PFSK-1 (cell line): ENCODE results near the gene NCOR2.

Source experiments
- POLR2AphosphoS5 ChIP-seq: IDR thresholded peaks from 2 replicates; pipeline ENCODE4 v1.6.1; 2012; ENCODE audit warnings: low read depth, mild to moderate bottlenecking, control low read depth, low read length, moderate library complexity
- REST ChIP-seq, 2 experiments: IDR thresholded peaks; 2 replicates each; pipeline versions ENCODE4 v1.6.1 to v1.8.0; 2011 to 2012; ENCODE audit warnings: low read depth in 2 of 2, low read length in 2 of 2, control low read depth in 1 of 2, inconsistent platforms in 1 of 2, mild to moderate bottlenecking in 1 of 2, moderate library complexity in 1 of 2; ENCODE audit not compliant: insufficient read depth in 1 of 2
- SIN3A ChIP-seq: IDR thresholded peaks from 2 replicates; pipeline ENCODE4 v1.6.1; 2012; ENCODE audit warnings: mild to moderate bottlenecking, low read length, moderate library complexity, borderline replicate concordance; ENCODE audit not compliant: insufficient read depth
- TAF1 ChIP-seq: IDR thresholded peaks from 2 replicates; pipeline ENCODE4 v1.6.1; 2012; ENCODE audit warnings: low read length, control low read depth, borderline replicate concordance; ENCODE audit not compliant: insufficient read depth

- no peak for TF ChIP-seq POLR2AphosphoS5
- no peak for TF ChIP-seq SIN3A
- no peak for TF ChIP-seq REST (IDR thresholded peaks at IDR 0.05; ENCODE audit: insufficient read depth in 1 of 2, low read depth in 2 of 2, low read length in 2 of 2)
- TF ChIP-seq TAF1 = no peak
These were observed 21.4 kb upstream of the NCOR2 start for GRCh38 chr12:124588751-124589267.
